ENCODE results near the gene SLC17A5.
"Not testable (repeated sequence)": the region's sequence is repeated elsewhere in the genome, so short reads cannot be mapped to it uniquely, and the experiment has no call there.

The SLC17A5 gene

GRCh38 chr6:73653571-73654424 is at the start of gene SLC17A5:
SLC17A5 (minus strand) TSS chr6:73653992; CDS start chr6:73653886, 106 bp downstream.
- DNase-seq (ENCODE audit: low read depth), result peak; percentile 85

GRCh38 chr6:73703466-73703865 is 49.7 kb upstream of the SLC17A5 start:
- no peak for DNase-seq (ENCODE audit: low read depth)

GRCh38 chr6:73702444-73702843 is 48.7 kb upstream of the SLC17A5 start:
- DNase-seq (ENCODE audit: low read depth), result no peak

GRCh38 chr6:73699676-73700459 is 46.1 kb upstream of the SLC17A5 start:
- no peak for DNase-seq (ENCODE audit: low read depth)

GRCh38 chr6:73696966-73697655 is 43.3 kb upstream of the SLC17A5 start:
- DNase-seq (ENCODE audit: low read depth), result no peak

GRCh38 chr6:73695619-73696421 is 42.0 kb upstream of the SLC17A5 start, which contains the start of gene CD109:
CD109 (plus strand) TSS chr6:73696203; CDS start chr6:73696216, 13 bp downstream.
- peak; percentile 60 for DNase-seq (ENCODE audit: low read depth)

GRCh38 chr6:73694711-73695411 is 41.1 kb upstream of the SLC17A5 start:
- DNase-seq (ENCODE audit: low read depth), result no peak

GRCh38 chr6:73691512-73691911 is 37.7 kb upstream of the SLC17A5 start:
- no peak for DNase-seq (ENCODE audit: low read depth)

GRCh38 chr6:73690056-73690455 is 36.3 kb upstream of the SLC17A5 start:
- no peak for DNase-seq (ENCODE audit: low read depth)

GRCh38 chr6:73688351-73688750 is 34.6 kb upstream of the SLC17A5 start:
- no peak for DNase-seq (ENCODE audit: low read depth)

GRCh38 chr6:73683574-73683973 is 29.8 kb upstream of the SLC17A5 start:
- not testable (repeated sequence) for DNase-seq (ENCODE audit: low read depth)

- no peak for DNase-seq (ENCODE audit: low read depth)
These were observed 26.6 kb upstream of the SLC17A5 start for GRCh38 chr6:73680289-73680918.

GRCh38 chr6:73679846-73680245 is 26.1 kb upstream of the SLC17A5 start:
- DNase-seq (ENCODE audit: low read depth), result not testable (repeated sequence)

GRCh38 chr6:73679009-73679408 is 25.2 kb upstream of the SLC17A5 start:
- no peak for DNase-seq (ENCODE audit: low read depth)

GRCh38 chr6:73675466-73676098 is 21.8 kb upstream of the SLC17A5 start:
- peak; percentile 52 for DNase-seq (ENCODE audit: low read depth)

GRCh38 chr6:73671911-73672685 is 18.3 kb upstream of the SLC17A5 start:
- DNase-seq (ENCODE audit: low read depth), result no peak

- no peak for DNase-seq (ENCODE audit: low read depth)
These were observed 15.2 kb upstream of the SLC17A5 start for GRCh38 chr6:73669005-73669404.

- no peak for DNase-seq (ENCODE audit: low read depth)
These were observed 14.0 kb upstream of the SLC17A5 start for GRCh38 chr6:73667798-73668197.

GRCh38 chr6:73666393-73666792 is 12.6 kb upstream of the SLC17A5 start:
- no peak for DNase-seq (ENCODE audit: low read depth)
